ENCODE data around the gene CAVIN4.

DNA sequence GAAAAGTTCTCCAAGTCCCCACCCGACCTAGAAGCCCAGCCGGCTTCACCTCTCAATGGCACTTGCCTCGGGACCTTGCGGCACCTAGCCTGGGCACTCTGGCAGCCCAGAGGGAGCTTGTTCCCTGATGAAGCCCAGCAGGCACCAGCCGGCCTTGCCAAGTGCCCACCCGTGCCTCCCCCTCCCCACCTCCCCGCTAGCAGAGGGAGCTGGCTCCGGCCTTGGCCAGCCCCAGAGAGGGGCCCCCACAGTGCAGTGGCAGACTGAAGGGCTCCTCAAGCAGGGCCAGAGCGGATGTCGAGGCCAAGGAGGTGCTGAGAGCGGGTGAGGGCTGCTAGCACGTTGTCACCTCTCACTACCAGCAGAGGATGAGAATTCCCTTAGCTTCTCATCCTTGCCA is 37.6 kb upstream of the CAVIN4 start:
- TF ChIP-seq NAIF1 (CRISPR knock-in tag; IDR thresholded peaks at IDR 0.05; ENCODE audit: borderline replicate concordance) (no peak), ZNF264 (CRISPR knock-in tag; IDR thresholded peaks at IDR 0.05) (no peak), KDM4B (CRISPR knock-in tag; IDR thresholded peaks at IDR 0.05) (no peak), MAFK (conservative IDR thresholded peaks at IDR 0.05 in 1 of 2, IDR thresholded peaks at IDR 0.05 in 1 of 2; ENCODE audit: low read length in 2 of 2) (no peak), EZH2 (conservative IDR thresholded peaks at IDR 0.05; ENCODE audit: low read depth, low read length) (no peak)
- TF ChIP-seq, protein P1, sequence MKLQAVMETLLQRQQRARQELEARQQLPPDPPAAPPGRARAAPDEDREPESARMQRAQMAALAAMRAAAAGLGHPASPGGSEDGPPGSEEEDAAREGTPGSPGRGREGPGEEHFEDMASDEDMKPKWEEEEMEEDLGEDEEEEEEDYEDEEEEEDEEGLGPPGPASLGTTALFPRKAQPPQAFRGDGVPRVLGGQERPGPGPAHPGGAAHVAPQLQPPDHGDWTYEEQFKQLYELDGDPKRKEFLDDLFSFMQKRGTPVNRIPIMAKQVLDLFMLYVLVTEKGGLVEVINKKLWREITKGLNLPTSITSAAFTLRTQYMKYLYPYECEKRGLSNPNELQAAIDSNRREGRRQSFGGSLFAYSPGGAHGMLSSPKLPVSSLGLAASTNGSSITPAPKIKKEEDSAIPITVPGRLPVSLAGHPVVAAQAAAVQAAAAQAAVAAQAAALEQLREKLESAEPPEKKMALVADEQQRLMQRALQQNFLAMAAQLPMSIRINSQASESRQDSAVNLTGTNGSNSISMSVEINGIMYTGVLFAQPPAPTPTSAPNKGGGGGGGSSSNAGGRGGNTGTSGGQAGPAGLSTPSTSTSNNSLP (IDR thresholded peaks at IDR 0.05; ENCODE audit: low read depth, low read length) = no peak
- TF ChIP-seq, protein P2, sequence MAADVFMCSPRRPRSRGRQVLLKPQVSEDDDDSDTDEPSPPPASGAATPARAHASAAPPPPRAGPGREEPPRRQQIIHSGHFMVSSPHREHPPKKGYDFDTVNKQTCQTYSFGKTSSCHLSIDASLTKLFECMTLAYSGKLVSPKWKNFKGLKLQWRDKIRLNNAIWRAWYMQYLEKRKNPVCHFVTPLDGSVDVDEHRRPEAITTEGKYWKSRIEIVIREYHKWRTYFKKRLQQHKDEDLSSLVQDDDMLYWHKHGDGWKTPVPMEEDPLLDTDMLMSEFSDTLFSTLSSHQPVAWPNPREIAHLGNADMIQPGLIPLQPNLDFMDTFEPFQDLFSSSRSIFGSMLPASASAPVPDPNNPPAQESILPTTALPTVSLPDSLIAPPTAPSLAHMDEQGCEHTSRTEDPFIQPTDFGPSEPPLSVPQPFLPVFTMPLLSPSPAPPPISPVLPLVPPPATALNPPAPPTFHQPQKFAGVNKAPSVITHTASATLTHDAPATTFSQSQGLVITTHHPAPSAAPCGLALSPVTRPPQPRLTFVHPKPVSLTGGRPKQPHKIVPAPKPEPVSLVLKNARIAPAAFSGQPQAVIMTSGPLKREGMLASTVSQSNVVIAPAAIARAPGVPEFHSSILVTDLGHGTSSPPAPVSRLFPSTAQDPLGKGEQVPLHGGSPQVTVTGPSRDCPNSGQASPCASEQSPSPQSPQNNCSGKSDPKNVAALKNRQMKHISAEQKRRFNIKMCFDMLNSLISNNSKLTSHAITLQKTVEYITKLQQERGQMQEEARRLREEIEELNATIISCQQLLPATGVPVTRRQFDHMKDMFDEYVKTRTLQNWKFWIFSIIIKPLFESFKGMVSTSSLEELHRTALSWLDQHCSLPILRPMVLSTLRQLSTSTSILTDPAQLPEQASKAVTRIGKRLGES (CRISPR knock-in tag; IDR thresholded peaks at IDR 0.05; ENCODE audit: borderline replicate concordance) = no peak
- TF ChIP-seq, protein P3, sequence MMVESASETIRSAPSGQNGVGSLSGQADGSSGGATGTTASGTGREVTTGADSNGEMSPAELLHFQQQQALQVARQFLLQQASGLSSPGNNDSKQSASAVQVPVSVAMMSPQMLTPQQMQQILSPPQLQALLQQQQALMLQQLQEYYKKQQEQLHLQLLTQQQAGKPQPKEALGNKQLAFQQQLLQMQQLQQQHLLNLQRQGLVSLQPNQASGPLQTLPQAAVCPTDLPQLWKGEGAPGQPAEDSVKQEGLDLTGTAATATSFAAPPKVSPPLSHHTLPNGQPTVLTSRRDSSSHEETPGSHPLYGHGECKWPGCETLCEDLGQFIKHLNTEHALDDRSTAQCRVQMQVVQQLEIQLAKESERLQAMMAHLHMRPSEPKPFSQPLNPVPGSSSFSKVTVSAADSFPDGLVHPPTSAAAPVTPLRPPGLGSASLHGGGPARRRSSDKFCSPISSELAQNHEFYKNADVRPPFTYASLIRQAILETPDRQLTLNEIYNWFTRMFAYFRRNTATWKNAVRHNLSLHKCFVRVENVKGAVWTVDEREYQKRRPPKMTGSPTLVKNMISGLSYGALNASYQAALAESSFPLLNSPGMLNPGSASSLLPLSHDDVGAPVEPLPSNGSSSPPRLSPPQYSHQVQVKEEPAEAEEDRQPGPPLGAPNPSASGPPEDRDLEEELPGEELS (CRISPR knock-in tag; IDR thresholded peaks at IDR 0.05) = no peak
- TF ChIP-seq, protein P4, sequence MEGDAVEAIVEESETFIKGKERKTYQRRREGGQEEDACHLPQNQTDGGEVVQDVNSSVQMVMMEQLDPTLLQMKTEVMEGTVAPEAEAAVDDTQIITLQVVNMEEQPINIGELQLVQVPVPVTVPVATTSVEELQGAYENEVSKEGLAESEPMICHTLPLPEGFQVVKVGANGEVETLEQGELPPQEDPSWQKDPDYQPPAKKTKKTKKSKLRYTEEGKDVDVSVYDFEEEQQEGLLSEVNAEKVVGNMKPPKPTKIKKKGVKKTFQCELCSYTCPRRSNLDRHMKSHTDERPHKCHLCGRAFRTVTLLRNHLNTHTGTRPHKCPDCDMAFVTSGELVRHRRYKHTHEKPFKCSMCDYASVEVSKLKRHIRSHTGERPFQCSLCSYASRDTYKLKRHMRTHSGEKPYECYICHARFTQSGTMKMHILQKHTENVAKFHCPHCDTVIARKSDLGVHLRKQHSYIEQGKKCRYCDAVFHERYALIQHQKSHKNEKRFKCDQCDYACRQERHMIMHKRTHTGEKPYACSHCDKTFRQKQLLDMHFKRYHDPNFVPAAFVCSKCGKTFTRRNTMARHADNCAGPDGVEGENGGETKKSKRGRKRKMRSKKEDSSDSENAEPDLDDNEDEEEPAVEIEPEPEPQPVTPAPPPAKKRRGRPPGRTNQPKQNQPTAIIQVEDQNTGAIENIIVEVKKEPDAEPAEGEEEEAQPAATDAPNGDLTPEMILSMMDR (CRISPR knock-in tag; IDR thresholded peaks at IDR 0.05) = no peak
- TF ChIP-seq, protein P5, sequence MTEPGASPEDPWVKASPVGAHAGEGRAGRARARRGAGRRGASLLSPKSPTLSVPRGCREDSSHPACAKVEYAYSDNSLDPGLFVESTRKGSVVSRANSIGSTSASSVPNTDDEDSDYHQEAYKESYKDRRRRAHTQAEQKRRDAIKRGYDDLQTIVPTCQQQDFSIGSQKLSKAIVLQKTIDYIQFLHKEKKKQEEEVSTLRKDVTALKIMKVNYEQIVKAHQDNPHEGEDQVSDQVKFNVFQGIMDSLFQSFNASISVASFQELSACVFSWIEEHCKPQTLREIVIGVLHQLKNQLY (CRISPR knock-in tag; IDR thresholded peaks at IDR 0.05) = no peak

Data from HepG2 (cell line).